GM12891 (cell line): ENCODE results near the gene MYLK.

ENCODE experiments used
- DNase-seq: peaks from one replicate; pipeline ENCODE4 v3.0.0; 2011; ENCODE audit warnings: low spot score; ENCODE audit not compliant: insufficient read length
- FAIRE-seq: peaks from 2 replicates; lab custom pipeline; 2011; peaks lifted over from hg19 to GRCh38; lab: Jason Lieb, UNC
- PAX5 ChIP-seq: IDR thresholded peaks from 2 replicates; pipeline ENCODE4 v1.6.1; 2011; ENCODE audit warnings: low read length, moderate library complexity, mild to moderate bottlenecking; ENCODE audit not compliant: insufficient read depth, severe bottlenecking
- POLR2A ChIP-seq: IDR thresholded peaks from 2 replicates; pipeline ENCODE4 v1.6.1; 2011; ENCODE audit warnings: low read depth, low read length, control low read depth
- POLR2AphosphoS5 ChIP-seq: IDR thresholded peaks from 2 replicates; pipeline ENCODE4 v1.6.1; 2011; ENCODE audit warnings: low read depth, low read length, control low read depth
- POU2F2 ChIP-seq: IDR thresholded peaks from 2 replicates; pipeline ENCODE4 v1.6.1; 2011; ENCODE audit warnings: low read depth, mild to moderate bottlenecking, control low read depth, low read length, moderate library complexity
- SPI1 ChIP-seq: IDR thresholded peaks from 2 replicates; pipeline ENCODE4 v1.6.1; 2011; ENCODE audit warnings: low read depth, low read length, control low read depth
- TAF1 ChIP-seq: IDR thresholded peaks from 2 replicates; pipeline ENCODE4 v1.6.1; 2011; ENCODE audit warnings: low read depth, low read length, control low read depth

Gene MYLK

GRCh38 chr3:123816673-123817207 lies 67.4 kb downstream of the MYLK start:
- DNase-seq, result no peak
- no peak for TF ChIP-seq PAX5
- TF ChIP-seq TAF1, result no peak
- TF ChIP-seq POU2F2, result no peak
- no peak for TF ChIP-seq SPI1
- no peak for TF ChIP-seq POLR2AphosphoS5
- TF ChIP-seq POLR2A, result no peak
- no peak for FAIRE-seq

DNA sequence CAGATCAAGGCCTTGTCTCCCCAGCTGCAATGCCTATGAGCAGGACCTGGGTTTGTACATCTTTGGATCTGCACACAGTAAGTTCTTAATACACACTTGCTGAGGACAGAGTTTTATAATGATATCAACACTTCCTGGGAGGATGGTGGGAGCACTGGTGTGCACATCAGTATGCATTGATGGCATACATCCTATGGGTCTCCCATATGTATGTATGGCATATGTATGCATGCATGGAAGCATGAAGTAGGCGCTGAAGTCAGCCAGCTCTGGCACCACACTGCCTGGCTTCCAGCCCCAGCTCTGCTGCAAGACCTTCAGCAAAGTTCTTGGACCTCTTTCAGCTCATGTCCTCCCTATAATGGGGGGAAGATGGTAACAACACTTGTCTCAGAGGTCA lies 68.2 kb downstream of the MYLK start:
- TF ChIP-seq POLR2AphosphoS5 (no peak), PAX5 (no peak), POU2F2 (no peak), TAF1 (no peak), POLR2A (no peak), SPI1 (no peak)
- DNase-seq (no peak), FAIRE-seq (no peak)

- no peak for DNase-seq
- no peak for FAIRE-seq
- no peak for TF ChIP-seq TAF1
- no peak for TF ChIP-seq POLR2A
- TF ChIP-seq POLR2AphosphoS5, result no peak
- no peak for TF ChIP-seq SPI1
- no peak for TF ChIP-seq PAX5
- TF ChIP-seq POU2F2, result no peak
These were observed 70.3 kb downstream of the MYLK start for GRCh38 chr3:123813876-123814275.

DNA sequence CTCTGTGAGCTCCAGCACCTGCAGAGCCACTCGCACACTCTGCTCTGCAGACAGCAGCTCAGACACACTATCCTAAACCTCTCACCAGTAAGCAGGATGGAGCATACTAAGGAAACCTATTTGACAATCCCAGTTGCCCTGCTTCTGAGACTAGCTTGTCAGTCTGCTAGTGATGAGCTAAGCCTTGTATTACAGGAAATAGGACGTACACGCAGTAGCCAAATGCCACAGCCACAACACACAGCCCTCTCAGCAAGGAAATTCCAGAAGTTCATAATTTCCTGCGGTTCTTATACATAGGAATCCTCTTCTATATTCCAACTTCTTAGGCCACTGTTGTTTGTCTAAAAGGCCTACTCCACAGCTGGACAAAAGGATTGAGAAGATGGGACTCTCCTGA lies 74.5 kb downstream of the MYLK start:
- no peak for TF ChIP-seq SPI1
- TF ChIP-seq POU2F2, result no peak
- no peak for TF ChIP-seq POLR2AphosphoS5
- no peak for TF ChIP-seq TAF1
- no peak for TF ChIP-seq POLR2A
- TF ChIP-seq PAX5, result no peak
- DNase-seq, result no peak
- FAIRE-seq, result no peak

- no peak for FAIRE-seq
- no peak for DNase-seq
- no peak for TF ChIP-seq POLR2AphosphoS5
- TF ChIP-seq POLR2A, result no peak
- TF ChIP-seq TAF1, result no peak
- no peak for TF ChIP-seq POU2F2
- TF ChIP-seq SPI1, result no peak
- TF ChIP-seq PAX5, result no peak
These were observed 75.3 kb downstream of the MYLK start for GRCh38 chr3:123808812-123809211.

DNA sequence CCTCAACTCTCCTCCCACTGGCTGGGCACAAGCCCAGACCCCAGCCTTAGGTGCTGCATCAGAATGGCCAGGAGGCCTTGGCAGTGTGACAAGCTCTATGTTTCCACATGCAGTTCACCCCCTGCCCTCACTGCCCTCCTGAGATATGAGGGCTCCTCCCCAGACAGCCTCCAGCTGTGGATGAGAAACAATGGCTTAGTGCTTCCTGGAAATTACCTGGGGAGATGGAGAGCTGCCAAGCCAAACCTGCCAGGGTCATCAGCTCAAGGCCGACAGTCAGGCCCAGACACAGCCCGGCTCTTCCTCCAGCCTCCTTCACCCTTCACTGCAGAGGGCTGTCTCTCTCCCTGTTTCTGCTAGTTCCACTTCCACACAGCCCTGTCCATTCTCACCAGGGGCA lies 76.3 kb downstream of the MYLK start:
- FAIRE-seq (no peak), DNase-seq (no peak)
- TF ChIP-seq SPI1 (no peak), POLR2AphosphoS5 (no peak), PAX5 (no peak), POLR2A (no peak), TAF1 (no peak), POU2F2 (no peak)

GRCh38 chr3:123805504-123805903 lies 78.6 kb downstream of the MYLK start:
- no peak for DNase-seq
- no peak for FAIRE-seq
- TF ChIP-seq POLR2AphosphoS5 (no peak), PAX5 (no peak), POU2F2 (no peak), TAF1 (no peak), SPI1 (no peak), POLR2A (no peak)

DNA sequence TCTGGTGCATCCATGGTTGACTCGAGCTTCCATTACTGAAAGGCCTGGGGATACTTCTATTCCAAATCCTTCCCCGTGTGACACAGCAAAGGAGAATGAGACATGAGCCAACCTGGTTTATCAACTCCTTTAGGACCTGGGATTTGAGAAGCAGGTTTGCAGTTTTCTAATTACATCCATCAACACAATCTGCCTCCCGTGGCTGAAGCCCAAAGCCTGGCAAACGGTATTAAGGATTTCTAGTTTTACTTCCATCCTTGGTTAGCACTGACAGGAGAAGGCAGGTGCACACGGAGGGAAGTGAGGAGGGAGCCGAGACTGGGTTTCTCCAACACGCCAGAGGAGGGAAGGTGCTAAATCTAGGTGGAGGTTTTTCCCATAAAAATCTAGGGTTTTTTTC lies 79.0 kb downstream of the MYLK start:
- no peak for TF ChIP-seq TAF1
- DNase-seq, result no peak
- FAIRE-seq, result no peak

DNA sequence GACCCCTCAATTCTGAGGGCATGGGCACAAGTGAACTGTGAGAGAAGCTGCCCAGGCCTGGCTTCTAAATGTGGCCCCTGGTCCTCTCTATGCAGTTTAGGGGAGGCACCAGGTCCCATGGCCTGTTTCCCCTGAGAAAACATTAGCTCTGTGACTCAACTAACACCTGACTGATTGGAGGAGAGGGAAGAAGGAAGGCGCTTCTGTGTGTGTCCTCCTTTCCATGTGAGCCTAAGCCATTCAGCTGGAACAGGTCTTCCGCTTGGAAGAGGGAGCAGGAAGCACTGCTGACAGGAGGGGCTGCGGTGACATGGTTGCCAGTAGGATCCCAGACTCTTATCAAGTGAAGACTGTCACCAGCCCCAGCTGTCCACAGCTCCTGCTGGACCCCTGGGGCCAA lies 79.5 kb downstream of the MYLK start:
- no peak for DNase-seq
- no peak for TF ChIP-seq SPI1
- no peak for TF ChIP-seq POU2F2
- no peak for TF ChIP-seq PAX5
- no peak for TF ChIP-seq TAF1
- no peak for TF ChIP-seq POLR2A
- no peak for TF ChIP-seq POLR2AphosphoS5
- FAIRE-seq, result no peak

GRCh38 chr3:123803521-123803920 lies 80.6 kb downstream of the MYLK start:
- FAIRE-seq, result no peak
- TF ChIP-seq POLR2AphosphoS5, result no peak
- TF ChIP-seq TAF1, result no peak
- no peak for TF ChIP-seq POLR2A
- TF ChIP-seq SPI1, result no peak
- no peak for TF ChIP-seq PAX5
- no peak for TF ChIP-seq POU2F2
- DNase-seq, result no peak
